Vagina (tissue), 2 donors: ENCODE results near the gene CSRNP3. TPM values are rescaled to one million over a fixed set of nuclear protein-coding genes. Genes with fewer than 3 reads are reported as not detected.

Experiments
- DNase-seq, 2 donors: peaks; one replicate each; pipeline ENCODE4 v3.0.0-alpha.2; 2017; ENCODE audit errors: extremely low spot score in 2 of 2
- H3K27ac ChIP-seq: fragments of 200-600 bp; sonication (generic); one replicate; pipeline ENCODE4 v1.5.1; 2019
- H3K27me3 ChIP-seq: fragments of 200-600 bp; sonication (generic); one replicate; pipeline ENCODE4 v1.5.1; 2019
- H3K36me3 ChIP-seq, 2 donors: fragments of 200-600 bp; sonication (generic); one replicate each; pipeline ENCODE4 v1.5.1; 2017 to 2019
- H3K4me1 ChIP-seq: fragments of 200-600 bp; sonication (generic); one replicate; pipeline ENCODE4 v1.5.1; 2019
- H3K4me3 ChIP-seq, 2 donors: fragments of 200-600 bp; sonication (generic); 1 replicate in 1 of 2; 2 replicates in 1 of 2; pipeline ENCODE4 v1.5.1; 2016 to 2019
- H3K9me3 ChIP-seq: fragments of 200-600 bp; sonication (generic); one replicate; pipeline ENCODE4 v1.5.1; 2019
- CTCF ChIP-seq, 3 experiments: fragments of 450-650 bp in 2 of 3; fragments of 200-600 bp in 1 of 3; sonication (generic) in 1 of 3; IDR thresholded peaks; one replicate each; pipeline ENCODE4 v1.5.1; 2017 to 2019; ENCODE audit warnings: antibody characterized with exemption in 3 of 3, mild to moderate bottlenecking in 2 of 3, moderate library complexity in 2 of 3
- POLR2A ChIP-seq, 2 donors: fragments of 450-650 bp; IDR thresholded peaks; one replicate each; pipeline ENCODE4 v1.6.1; 2017; ENCODE audit warnings: antibody characterized with exemption in 2 of 2, mild to moderate bottlenecking in 2 of 2, moderate library complexity in 2 of 2
- POLR2AphosphoS5 ChIP-seq, 2 donors: sonication (generic); formaldehyde crosslinking; IDR thresholded peaks; one replicate each; pipeline ENCODE4 v1.9.0; 2017; ENCODE audit warnings: antibody characterized with exemption in 2 of 2, mild to moderate bottlenecking in 2 of 2, low read depth in 1 of 2; ENCODE audit not compliant: insufficient read depth in 1 of 2
- intact Hi-C: fragments of 100-400 bp; cut with DNase I; formaldehyde crosslinking; loops from one replicate; pipeline ENCODE4 v1.15.1; 2023
- total RNA-seq: library from RNA; depleted of rRNA; stranded (reverse); fragments of >200 nt; gene quantifications from one replicate; pipeline ENCODE4 v1.2.3, GENCODE V29; 2016

CSRNP3 gene
- total RNA-seq, 1 donor from 2014 or later: 2.7 TPM

GRCh38 chr2:165440367-165440766 is 29.1 kb upstream of the CSRNP3 start:
- peaks cover 13% of the 10 kb centered on the region for H3K4me1 ChIP-seq
- no peak overlapping the region for H3K27ac ChIP-seq
- no peaks in the 10 kb centered on the region for H3K36me3 ChIP-seq
- intact Hi-C loops: no loop called here
- no peaks in the 10 kb centered on the region for H3K27me3 ChIP-seq
- TF ChIP-seq POLR2AphosphoS5 (IDR thresholded peaks at IDR 0.05; ENCODE audit: insufficient read depth in 1 of 2, low read depth in 1 of 2): no peak
- TF ChIP-seq POLR2A (IDR thresholded peaks at IDR 0.05): no peak
- TF ChIP-seq CTCF (IDR thresholded peaks at IDR 0.05): no peak
- no peaks in the 10 kb centered on the region for H3K9me3 ChIP-seq
- no peak for DNase-seq
- no peak overlapping the region for H3K4me3 ChIP-seq

GRCh38 chr2:165443511-165443910 is 26.0 kb upstream of the CSRNP3 start:
- TF ChIP-seq POLR2A (IDR thresholded peaks at IDR 0.05) (no peak), POLR2AphosphoS5 (IDR thresholded peaks at IDR 0.05; ENCODE audit: insufficient read depth in 1 of 2, low read depth in 1 of 2) (no peak), CTCF (IDR thresholded peaks at IDR 0.05) (no peak)

GRCh38 chr2:165448406-165448805 is 21.1 kb upstream of the CSRNP3 start:
- intact Hi-C loops: no loop called here
- TF ChIP-seq POLR2A (IDR thresholded peaks at IDR 0.05) (no peak), CTCF (IDR thresholded peaks at IDR 0.05) (no peak), POLR2AphosphoS5 (IDR thresholded peaks at IDR 0.05; ENCODE audit: insufficient read depth in 1 of 2, low read depth in 1 of 2) (no peak)
- no peak overlapping the region for H3K27ac ChIP-seq

More at GRCh38 chr2:165443511-165443910, 26.0 kb upstream of the CSRNP3 start:
- intact Hi-C loops: no loop called here
- H3K4me3 ChIP-seq: no peak overlapping the region
- no peaks in the 10 kb centered on the region for H3K36me3 ChIP-seq
- H3K9me3 ChIP-seq: no peaks in the 10 kb centered on the region
- no peak overlapping the region for H3K27ac ChIP-seq
- DNase-seq: no peak
- peaks cover 13% of the 10 kb centered on the region for H3K4me1 ChIP-seq
- no peaks in the 10 kb centered on the region for H3K27me3 ChIP-seq

GRCh38 chr2:165450156-165450555 is 19.3 kb upstream of the CSRNP3 start:
- no peaks in the 10 kb centered on the region for H3K27me3 ChIP-seq
- intact Hi-C loops: no loop called here
- H3K36me3 ChIP-seq: no peaks in the 10 kb centered on the region
- no peak for TF ChIP-seq POLR2A (IDR thresholded peaks at IDR 0.05)
- no peak for TF ChIP-seq CTCF (IDR thresholded peaks at IDR 0.05)
- no peak for TF ChIP-seq POLR2AphosphoS5 (IDR thresholded peaks at IDR 0.05; ENCODE audit: insufficient read depth in 1 of 2, low read depth in 1 of 2)
- H3K4me3 ChIP-seq: no peak overlapping the region
- no peak overlapping the region for H3K27ac ChIP-seq
- H3K9me3 ChIP-seq: no peaks in the 10 kb centered on the region
- DNase-seq: no peak
- no peaks in the 10 kb centered on the region for H3K4me1 ChIP-seq

More at GRCh38 chr2:165448406-165448805, 21.1 kb upstream of the CSRNP3 start:
- Histone ChIP-seq H3K27me3 (no peaks in the 10 kb centered on the region), H3K4me3 (no peak overlapping the region), H3K9me3 (no peaks in the 10 kb centered on the region), H3K36me3 (no peaks in the 10 kb centered on the region), H3K4me1 (no peaks in the 10 kb centered on the region)
- DNase-seq: no peak

- Histone ChIP-seq H3K27me3 (no peaks in the 10 kb centered on the region), H3K36me3 (no peaks in the 10 kb centered on the region), H3K4me1 (no peaks in the 10 kb centered on the region), H3K27ac (no peak overlapping the region), H3K9me3 (no peaks in the 10 kb centered on the region), H3K4me3 (no peak overlapping the region)
- TF ChIP-seq CTCF (IDR thresholded peaks at IDR 0.05) (no peak), POLR2A (IDR thresholded peaks at IDR 0.05) (no peak), POLR2AphosphoS5 (IDR thresholded peaks at IDR 0.05; ENCODE audit: insufficient read depth in 1 of 2, low read depth in 1 of 2) (no peak)
- no peak for DNase-seq
- intact Hi-C loops: no loop called here
These were observed 17.2 kb upstream of the CSRNP3 start for GRCh38 chr2:165452327-165452726.
